Neural progenitor cell (in vitro differentiated cells): Measurements from ENCODE around the gene EIF5AL1. TPM values are rescaled to one million over a fixed set of nuclear protein-coding genes. Genes with fewer than 3 reads are reported as not detected.

Experiments
- DNase-seq: peaks from one replicate; pipeline ENCODE4 v3.0.0-alpha.2; 2016; ENCODE audit warnings: low spot score
- H2AFZ ChIP-seq: fragments of 200-600 bp; sonication (generic); replicated peaks from 2 replicates; pipeline ENCODE4 v1.6.1; 2016; ENCODE audit warnings: antibody characterized with exemption
- H3F3A ChIP-seq: fragments of 200-600 bp; sonication (generic); 2 replicates; pipeline ENCODE4 v1.6.1; 2016; ENCODE audit warnings: antibody characterized with exemption, low read depth
- H3K27ac ChIP-seq: fragments of 200-600 bp; sonication (generic); 2 replicates; pipeline ENCODE4 v1.5.1; 2016; ENCODE audit warnings: mild to moderate bottlenecking
- H3K27me3 ChIP-seq: fragments of 200-600 bp; sonication (generic); 2 replicates; pipeline ENCODE4 v1.6.1; 2016; ENCODE audit warnings: mild to moderate bottlenecking, moderate library complexity
- H3K36me3 ChIP-seq: fragments of 200-600 bp; sonication (generic); 2 replicates; pipeline ENCODE4 v1.5.1; 2016
- H3K4me1 ChIP-seq: fragments of 200-600 bp; sonication (generic); 2 replicates; pipeline ENCODE4 v1.6.1; 2016; ENCODE audit warnings: mixed run types
- H3K4me2 ChIP-seq: fragments of 200-600 bp; sonication (generic); 2 replicates; pipeline ENCODE4 v1.6.1; 2016
- H3K4me3 ChIP-seq: fragments of 200-600 bp; sonication (generic); 2 replicates; pipeline ENCODE4 v1.5.1; 2016
- H3K79me2 ChIP-seq: fragments of 200-600 bp; sonication (generic); 2 replicates; pipeline ENCODE4 v1.6.1; 2016; ENCODE audit warnings: low read depth
- H3K9ac ChIP-seq: fragments of 200-600 bp; sonication (generic); 2 replicates; pipeline ENCODE4 v1.6.1; 2016
- H3K9me3 ChIP-seq: fragments of 200-600 bp; sonication (generic); 2 replicates; pipeline ENCODE4 v1.5.1; 2016; ENCODE audit warnings: low read depth
- H4K20me1 ChIP-seq: fragments of 200-600 bp; sonication (generic); 2 replicates; pipeline ENCODE4 v1.6.1; 2016; ENCODE audit warnings: low read depth
- H3K27ac Mint-ChIP-seq: 3 replicates; pipeline ENCODE4 v1.8.0; 2021; ENCODE audit warnings: mixed read lengths
- H3K27me3 Mint-ChIP-seq: 2 replicates; pipeline ENCODE4 v1.8.0; 2022; ENCODE audit warnings: low read depth, mild to moderate bottlenecking, inconsistent platforms, moderate library complexity, mixed read lengths; ENCODE audit not compliant: insufficient read depth
- H3K36me3 Mint-ChIP-seq: 3 replicates; pipeline ENCODE4 v1.8.0; 2021; ENCODE audit warnings: mixed read lengths
- H3K4me1 Mint-ChIP-seq: 3 replicates; pipeline ENCODE4 v1.8.0; 2021; ENCODE audit warnings: mixed read lengths
- H3K4me3 Mint-ChIP-seq: 3 replicates; pipeline ENCODE4 v1.8.0; 2021; ENCODE audit warnings: mild to moderate bottlenecking, moderate library complexity, mixed read lengths
- H3K9me3 Mint-ChIP-seq: 3 replicates; pipeline ENCODE4 v1.8.0; 2020; ENCODE audit warnings: mixed read lengths
- EZH2 ChIP-seq: fragments of 200-600 bp; sonication (generic); IDR thresholded peaks from 2 replicates; pipeline ENCODE4 v1.6.1; 2017; ENCODE audit warnings: antibody characterized with exemption, mild to moderate bottlenecking, moderate library complexity
- EZH2phosphoT487 ChIP-seq: fragments of 200-600 bp; sonication (generic); IDR thresholded peaks from 2 replicates; pipeline ENCODE4 v1.6.1; 2017; ENCODE audit warnings: antibody characterized with exemption
- total RNA-seq: library from RNA; depleted of rRNA; stranded (reverse); fragments of >200 nt; gene quantifications from 2 replicates; pipeline ENCODE4 v1.2.3, GENCODE V29; 2015; ENCODE audit warnings: low replicate concordance
- TF ChIP-seq, protein P1 (sequence below): fragments of 200-600 bp; sonication (generic); IDR thresholded peaks from 2 replicates; pipeline ENCODE4 v1.5.1; 2017; ENCODE audit warnings: antibody characterized with exemption, mild to moderate bottlenecking

EIF5AL1 gene
- total RNA-seq, 1 donor from 2014 or later: 0.24 TPM

DNA sequence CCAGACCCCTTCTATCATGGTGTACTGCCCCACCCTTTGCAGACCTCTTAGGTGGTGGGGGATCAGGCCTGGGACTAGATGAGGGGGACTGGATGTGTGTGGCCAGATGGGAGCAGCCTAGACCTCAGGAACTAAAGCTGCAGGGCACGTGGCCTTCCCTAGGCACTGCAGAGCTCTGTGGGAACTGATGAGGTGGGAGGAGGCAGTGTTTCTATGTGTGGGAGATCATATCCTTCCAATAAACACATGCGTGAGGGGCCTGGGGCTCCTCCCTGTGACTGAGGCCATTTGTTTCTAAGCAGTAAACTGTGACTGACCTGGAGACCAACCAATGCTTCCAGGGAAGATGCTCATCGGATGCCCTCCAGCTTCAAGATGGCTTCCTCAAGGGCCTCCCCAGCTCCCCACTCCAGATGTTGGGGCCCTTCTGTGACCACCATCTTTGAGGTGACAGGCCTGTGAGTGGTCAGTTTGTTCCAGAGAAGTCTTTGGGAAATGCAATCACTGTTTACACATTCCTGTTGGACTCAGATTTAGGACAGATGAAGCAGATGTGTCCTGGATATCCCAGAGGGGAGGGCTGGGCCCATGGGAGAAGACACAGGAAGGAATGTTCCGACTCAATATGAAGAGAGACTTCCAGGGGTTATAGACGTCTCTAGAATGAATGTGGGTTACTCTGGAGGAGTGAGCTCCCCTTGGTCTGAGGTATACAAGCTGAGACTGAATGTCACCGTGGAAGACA is 43.3 kb upstream of the EIF5AL1 start:
- Mint-ChIP-seq H3K27ac (no peak overlapping the region), H3K36me3 (no peaks in the 10 kb centered on the region), H3K4me3 (no peak overlapping the region), H3K27me3 (peaks cover 5% of the 10 kb centered on the region), H3K9me3 (no peaks in the 10 kb centered on the region), H3K4me1 (peaks cover 12% of the 10 kb centered on the region)
- no peaks in the 10 kb centered on the region for H3K4me1 ChIP-seq
- DNase-seq: no peak
- H3K27ac ChIP-seq: no peak overlapping the region
- no peaks in the 10 kb centered on the region for H3F3A ChIP-seq
- TF ChIP-seq, protein P1, sequence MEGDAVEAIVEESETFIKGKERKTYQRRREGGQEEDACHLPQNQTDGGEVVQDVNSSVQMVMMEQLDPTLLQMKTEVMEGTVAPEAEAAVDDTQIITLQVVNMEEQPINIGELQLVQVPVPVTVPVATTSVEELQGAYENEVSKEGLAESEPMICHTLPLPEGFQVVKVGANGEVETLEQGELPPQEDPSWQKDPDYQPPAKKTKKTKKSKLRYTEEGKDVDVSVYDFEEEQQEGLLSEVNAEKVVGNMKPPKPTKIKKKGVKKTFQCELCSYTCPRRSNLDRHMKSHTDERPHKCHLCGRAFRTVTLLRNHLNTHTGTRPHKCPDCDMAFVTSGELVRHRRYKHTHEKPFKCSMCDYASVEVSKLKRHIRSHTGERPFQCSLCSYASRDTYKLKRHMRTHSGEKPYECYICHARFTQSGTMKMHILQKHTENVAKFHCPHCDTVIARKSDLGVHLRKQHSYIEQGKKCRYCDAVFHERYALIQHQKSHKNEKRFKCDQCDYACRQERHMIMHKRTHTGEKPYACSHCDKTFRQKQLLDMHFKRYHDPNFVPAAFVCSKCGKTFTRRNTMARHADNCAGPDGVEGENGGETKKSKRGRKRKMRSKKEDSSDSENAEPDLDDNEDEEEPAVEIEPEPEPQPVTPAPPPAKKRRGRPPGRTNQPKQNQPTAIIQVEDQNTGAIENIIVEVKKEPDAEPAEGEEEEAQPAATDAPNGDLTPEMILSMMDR: no peak
- TF ChIP-seq EZH2 (no peak), EZH2phosphoT487 (no peak)
- H3K36me3 ChIP-seq: no peaks in the 10 kb centered on the region
- no peaks in the 10 kb centered on the region for H4K20me1 ChIP-seq
- H3K4me3 ChIP-seq: no peak overlapping the region
- H2AFZ ChIP-seq: no peak overlapping the region
- no peaks in the 10 kb centered on the region for H3K79me2 ChIP-seq
- H3K27me3 ChIP-seq: no peaks in the 10 kb centered on the region
- no peak overlapping the region for H3K4me2 ChIP-seq
- H3K9me3 ChIP-seq: no peaks in the 10 kb centered on the region
- no peak overlapping the region for H3K9ac ChIP-seq

DNA sequence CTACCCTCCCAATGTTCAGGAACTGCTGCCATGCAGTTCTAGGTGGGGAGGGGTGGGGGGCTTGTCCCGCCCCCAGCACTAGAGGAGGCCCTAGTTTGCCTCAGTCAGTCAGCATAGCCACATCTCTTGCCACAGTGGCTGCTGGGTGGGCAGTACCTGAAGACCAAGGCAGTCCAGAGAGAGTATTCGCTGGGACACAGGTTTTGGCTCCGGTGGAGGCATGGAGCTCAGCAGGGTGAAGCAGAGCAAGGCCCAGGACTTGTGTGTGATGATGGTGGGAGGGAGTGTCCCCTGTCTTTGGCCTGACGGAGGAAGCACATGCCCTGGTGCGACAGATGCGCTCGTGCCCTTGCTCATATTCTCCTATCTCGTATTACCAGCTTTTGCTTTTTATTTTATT is 42.2 kb upstream of the EIF5AL1 start:
- H3K27ac Mint-ChIP-seq: no peak overlapping the region
- peaks cover 12% of the 10 kb centered on the region for H3K4me1 Mint-ChIP-seq
- Histone ChIP-seq H4K20me1 (no peaks in the 10 kb centered on the region), H3K36me3 (no peaks in the 10 kb centered on the region), H3K4me3 (no peak overlapping the region), H3K4me1 (no peaks in the 10 kb centered on the region), H3F3A (no peaks in the 10 kb centered on the region), H3K9me3 (no peaks in the 10 kb centered on the region), H3K27me3 (no peaks in the 10 kb centered on the region), H3K27ac (no peak overlapping the region), H3K9ac (no peak overlapping the region), H2AFZ (no peak overlapping the region), H3K79me2 (no peaks in the 10 kb centered on the region), H3K4me2 (no peak overlapping the region)
- TF ChIP-seq EZH2: no peak
- no peak for TF ChIP-seq EZH2phosphoT487
- TF ChIP-seq, protein P1: no peak
- H3K27me3 Mint-ChIP-seq: peaks cover 7% of the 10 kb centered on the region
- H3K9me3 Mint-ChIP-seq: no peaks in the 10 kb centered on the region
- DNase-seq: no peak
- H3K4me3 Mint-ChIP-seq: no peak overlapping the region
- H3K36me3 Mint-ChIP-seq: no peaks in the 10 kb centered on the region

DNA sequence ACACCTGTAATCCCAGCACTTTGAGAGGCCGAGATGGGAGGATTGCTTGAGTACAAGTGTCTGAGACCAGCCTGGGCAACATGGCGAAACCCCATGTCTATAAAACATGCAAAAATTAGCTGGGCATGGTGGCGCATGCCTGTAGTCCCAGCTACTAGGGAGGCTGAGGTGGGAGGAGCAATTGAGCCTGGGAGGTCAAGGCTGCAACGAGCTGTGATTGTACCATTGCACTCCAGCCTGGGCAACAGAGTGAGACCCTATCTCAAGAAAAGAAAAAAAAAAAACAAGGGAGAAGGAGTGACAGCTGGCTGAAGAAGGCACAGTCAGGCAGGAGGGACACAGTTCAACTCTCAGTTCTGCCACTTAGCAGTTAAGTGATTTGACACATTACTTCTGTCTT is 40.6 kb upstream of the EIF5AL1 start:
- Histone ChIP-seq H3F3A (no peaks in the 10 kb centered on the region), H4K20me1 (no peaks in the 10 kb centered on the region), H3K79me2 (no peaks in the 10 kb centered on the region), H3K27me3 (peaks cover 5% of the 10 kb centered on the region), H2AFZ (no peak overlapping the region), H3K4me1 (no peaks in the 10 kb centered on the region), H3K9ac (no peak overlapping the region), H3K4me2 (no peak overlapping the region), H3K36me3 (no peaks in the 10 kb centered on the region), H3K4me3 (no peak overlapping the region), H3K9me3 (no peaks in the 10 kb centered on the region), H3K27ac (no peak overlapping the region)
- no peak overlapping the region for H3K27ac Mint-ChIP-seq
- no peak for TF ChIP-seq EZH2
- TF ChIP-seq EZH2phosphoT487: no peak
- TF ChIP-seq, protein P1: no peak
- H3K36me3 Mint-ChIP-seq: no peaks in the 10 kb centered on the region
- H3K4me3 Mint-ChIP-seq: no peak overlapping the region
- peaks cover 12% of the 10 kb centered on the region for H3K4me1 Mint-ChIP-seq
- no peak for DNase-seq
- H3K27me3 Mint-ChIP-seq: peaks cover 5% of the 10 kb centered on the region
- no peaks in the 10 kb centered on the region for H3K9me3 Mint-ChIP-seq
